GM18907 (cell line): ENCODE data around the gene INO80E.

Source experiments
- ATAC-seq: cut with Tn5 transposase; IDR thresholded peaks from one replicate; pipeline ENCODE4 v1.9.1; 2021; ENCODE audit warnings: mild to moderate bottlenecking, moderate library complexity; ENCODE audit not compliant: unreplicated experiment

INO80E gene

DNA sequence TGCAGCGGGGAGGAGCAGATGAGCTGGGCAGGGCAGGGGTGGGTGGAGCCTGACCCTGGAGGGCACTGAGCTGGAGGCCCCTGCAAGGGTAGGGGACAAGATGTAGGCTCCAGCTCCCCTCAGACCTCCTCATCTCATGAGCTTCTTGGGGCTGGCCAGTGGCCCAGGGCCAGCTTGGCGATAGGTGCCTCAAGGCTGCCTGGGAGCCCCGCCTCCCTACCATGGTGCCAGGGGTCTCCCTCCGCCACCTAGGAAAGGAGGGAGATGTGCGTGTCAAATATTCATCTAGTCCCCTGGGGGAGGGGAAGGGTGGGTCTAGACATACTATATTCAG is 4.5 kb upstream of the INO80E start:
- no peak for ATAC-seq

GRCh38 chr16:29992344-29992967 is 3.6 kb upstream of the INO80E start:
- ATAC-seq: no peak

DNA sequence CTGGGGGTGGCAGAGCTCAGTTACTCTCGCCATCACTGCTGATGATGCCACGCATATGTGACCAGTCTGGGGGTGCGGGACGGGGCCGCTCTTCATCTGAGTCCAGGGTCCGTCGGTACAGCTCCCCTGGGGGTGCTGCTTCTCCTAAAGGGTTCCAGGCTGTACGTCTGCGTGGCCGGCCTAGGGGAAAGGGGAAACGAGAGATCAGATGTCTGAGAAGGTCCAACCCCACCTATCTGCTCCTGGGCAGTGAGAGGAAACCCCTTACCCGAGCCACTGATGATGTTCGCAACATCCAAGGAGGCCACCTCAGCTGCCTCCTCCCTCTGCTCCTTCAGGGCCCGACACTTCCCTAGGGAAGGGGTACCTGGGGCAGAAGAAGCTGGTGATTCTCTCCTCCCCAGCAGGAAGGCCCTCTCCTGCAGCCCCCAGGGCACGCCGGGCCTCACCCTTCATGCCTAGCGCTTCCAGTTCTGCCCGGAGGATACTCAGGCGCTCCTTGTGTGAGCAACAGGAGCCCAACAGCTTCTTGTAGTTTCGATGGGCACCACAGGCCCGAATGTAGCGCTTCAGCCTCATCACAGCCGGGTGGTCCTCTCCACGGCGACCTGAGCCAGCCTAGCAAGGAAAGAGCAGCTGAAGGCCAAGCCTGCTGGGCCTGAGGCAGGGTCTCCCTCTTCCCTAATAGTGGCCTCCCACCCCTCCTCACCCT is 2.7 kb upstream of the INO80E start:
- no peak for ATAC-seq

- ATAC-seq: no peak
Measured at GRCh38 chr16:29993903-29994599, 2.0 kb upstream of the INO80E start.

- ATAC-seq: peak; percentile 25
Measured at GRCh38 chr16:29994600-29995323, 1.3 kb upstream of the INO80E start.

DNA sequence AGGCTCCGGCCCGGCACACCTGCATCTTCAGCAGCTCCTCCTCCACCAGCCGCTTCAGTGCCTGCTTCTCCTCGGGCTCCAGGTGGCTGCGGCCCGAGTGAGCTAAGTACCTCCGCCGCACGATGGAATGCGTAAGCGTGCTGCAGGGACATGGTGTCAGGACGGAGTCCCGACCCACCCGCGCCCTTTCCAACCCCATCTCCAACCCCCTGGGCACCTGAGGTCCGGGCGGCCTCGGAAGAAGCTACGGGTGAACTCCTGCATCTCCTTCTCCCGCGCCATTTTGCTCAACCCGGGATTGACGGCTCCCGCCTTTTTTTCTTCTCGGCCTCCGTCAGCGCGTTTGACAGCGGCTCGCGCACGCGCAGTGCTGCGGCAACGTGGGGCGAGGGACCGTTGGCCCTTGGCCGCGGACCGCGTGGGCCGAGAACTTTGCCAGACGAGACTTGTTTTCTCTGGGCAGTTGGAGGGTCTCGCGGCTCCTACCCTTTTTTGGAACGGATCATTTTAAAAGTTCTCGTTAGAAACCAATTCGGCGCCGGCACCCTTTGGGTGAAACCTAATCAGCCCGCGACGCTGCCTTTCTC is 624 bp upstream of the INO80E start, which contains the start of gene HIRIP3:
Gene HIRIP3, minus strand, starts transcription at position 294 of the 587 bp plus-strand sequence. Its CDS starts 12 bp downstream, at position 282.
- ATAC-seq: peak; percentile 53

GRCh38 chr16:29996766-29997250 is 767 bp downstream of the INO80E start:
- no peak for ATAC-seq

DNA sequence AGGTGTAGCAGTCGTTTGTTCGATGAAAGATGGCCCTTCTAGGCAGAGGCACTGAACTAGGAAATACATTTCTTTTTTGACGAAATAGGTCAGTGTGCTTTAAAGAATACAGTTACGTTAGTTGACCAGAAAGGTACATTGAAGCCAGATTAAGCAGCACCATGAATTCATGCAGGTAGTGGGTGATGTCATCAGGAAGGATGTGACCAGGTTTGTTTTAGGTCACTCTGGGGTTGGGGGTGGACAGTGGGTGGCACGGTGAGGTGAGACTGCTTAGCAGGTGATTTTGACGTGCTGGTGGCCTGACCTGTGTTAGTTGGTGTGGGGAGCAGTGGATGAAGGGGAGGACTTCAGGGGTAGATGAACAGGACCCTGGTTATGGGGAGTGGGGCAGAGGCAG is 3.6 kb downstream of the INO80E start:
- ATAC-seq: no peak

DNA sequence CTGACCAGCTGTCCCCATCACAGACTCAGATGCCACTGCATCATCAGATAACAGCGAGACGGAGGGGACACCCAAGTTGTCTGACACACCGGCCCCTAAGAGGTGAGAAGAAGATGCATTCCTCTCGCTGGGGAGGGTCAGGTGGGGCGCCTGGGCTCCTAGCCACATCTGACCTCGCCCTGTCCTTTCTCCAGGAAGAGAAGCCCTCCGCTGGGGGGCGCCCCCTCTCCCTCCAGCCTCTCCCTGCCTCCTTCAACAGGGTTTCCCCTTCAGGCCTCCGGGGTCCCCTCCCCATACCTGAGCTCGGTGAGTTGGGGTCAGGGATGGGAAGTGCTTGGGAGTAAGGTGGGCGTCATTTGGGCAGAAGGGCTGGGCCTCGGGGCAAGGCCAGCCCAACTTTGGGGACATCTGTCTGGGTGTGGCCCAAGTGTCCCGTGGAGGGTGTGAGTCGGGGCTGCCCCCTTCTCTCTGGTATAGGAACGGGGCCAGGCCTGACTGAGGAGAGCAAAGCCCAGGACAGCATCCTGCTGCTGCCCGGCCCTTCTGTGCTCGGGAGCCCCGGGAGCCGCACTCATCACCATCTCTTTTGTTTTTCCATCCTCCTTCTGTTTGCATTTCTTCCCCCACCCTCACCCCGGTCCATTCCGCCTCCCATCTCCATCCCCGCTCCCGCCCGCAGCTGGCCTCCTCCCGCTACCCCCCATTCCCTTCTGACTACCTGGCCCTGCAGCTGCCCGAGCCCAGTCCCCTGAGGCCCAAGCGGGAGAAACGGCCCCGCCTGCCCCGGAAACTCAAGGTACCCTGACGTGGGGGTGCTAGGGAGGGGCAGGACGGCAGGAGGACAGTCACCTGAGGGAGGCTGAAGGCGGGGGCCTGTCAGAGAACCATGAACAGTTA is 4.9 kb downstream of the INO80E start:
- no peak for ATAC-seq

- ATAC-seq: no peak
Measured at GRCh38 chr16:30002614-30003346, 6.7 kb downstream of the INO80E start.

DNA sequence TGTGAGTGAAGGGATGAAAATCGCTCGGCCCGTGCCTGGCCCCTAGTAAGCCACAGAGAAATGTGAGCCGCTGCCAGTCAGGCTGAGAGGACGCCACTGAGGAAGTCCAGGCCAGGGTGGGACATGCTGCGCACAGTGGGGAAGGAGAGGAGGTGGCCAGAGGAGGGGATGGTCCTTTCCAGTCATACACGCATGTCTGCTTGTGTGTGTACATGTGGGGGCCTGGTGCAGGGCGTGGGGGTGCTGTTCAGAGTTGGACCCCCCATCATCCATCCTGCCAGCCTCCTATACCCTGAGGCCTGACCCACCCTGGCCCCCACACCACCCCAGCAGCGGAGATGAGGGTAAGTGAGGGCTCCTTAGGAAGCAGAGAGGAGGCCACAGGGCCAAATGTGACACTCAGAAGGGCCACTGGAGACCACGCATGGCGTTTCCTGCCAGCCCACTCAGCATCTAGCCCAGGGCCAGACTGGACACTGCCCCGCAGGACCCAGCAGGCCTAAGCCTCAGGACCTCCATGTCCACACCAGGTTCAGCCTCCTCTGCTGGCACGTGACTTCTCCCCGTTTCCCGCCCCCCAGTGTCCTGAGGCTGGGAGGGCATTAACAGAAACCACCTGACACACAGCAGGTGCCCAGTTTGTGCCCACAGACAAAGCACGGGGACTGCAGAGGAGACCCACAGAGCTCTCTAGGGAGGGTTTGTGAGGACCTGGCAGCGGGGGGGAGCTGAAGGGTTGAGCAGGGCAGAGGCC is 7.8 kb downstream of the INO80E start:
- no peak for ATAC-seq

DNA sequence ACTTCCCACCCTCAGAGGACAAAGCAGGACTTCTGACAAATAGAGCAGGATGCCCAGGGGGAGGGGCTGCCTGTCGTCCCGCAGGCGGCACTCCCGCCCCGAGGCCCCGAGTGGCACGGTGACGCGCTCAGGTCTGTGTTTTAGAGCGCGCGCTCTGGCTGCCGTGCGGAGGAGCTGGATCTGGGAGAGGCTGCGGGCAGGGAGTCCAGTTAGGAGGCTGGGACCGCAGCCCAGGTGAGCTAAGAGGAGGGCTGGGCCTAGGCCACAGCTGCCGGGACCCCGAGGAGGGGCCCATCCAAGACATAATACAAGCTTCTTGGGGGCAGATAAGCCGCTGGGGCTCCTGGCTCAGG is 8.4 kb downstream of the INO80E start:
- no peak for ATAC-seq

GRCh38 chr16:30004811-30005242 is 8.8 kb downstream of the INO80E start:
- ATAC-seq: no peak

GRCh38 chr16:30005341-30006094 is 9.5 kb downstream of the INO80E start:
- ATAC-seq: no peak

DNA sequence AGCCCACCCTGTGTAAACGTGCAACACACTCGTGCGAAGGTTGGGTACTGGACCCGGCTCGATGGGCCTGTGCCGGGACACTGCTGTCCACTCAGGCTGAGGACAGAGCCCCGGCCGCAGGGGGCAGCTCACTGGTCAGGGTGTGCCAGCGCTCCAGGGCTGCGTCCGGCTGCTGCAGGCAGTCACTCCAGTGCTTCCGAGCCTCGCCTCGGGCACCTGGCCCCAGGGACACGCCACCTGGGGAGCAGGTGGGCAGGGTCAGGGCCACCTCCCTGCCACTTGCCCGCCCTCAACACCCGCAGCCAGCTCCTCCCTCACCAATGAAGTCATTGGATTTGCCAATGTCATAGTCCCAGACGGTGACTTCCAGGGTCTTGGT is 10.0 kb downstream of the INO80E start:
- ATAC-seq: no peak

GRCh38 chr16:30006659-30007377 is 10.8 kb downstream of the INO80E start:
- ATAC-seq: no peak

DNA sequence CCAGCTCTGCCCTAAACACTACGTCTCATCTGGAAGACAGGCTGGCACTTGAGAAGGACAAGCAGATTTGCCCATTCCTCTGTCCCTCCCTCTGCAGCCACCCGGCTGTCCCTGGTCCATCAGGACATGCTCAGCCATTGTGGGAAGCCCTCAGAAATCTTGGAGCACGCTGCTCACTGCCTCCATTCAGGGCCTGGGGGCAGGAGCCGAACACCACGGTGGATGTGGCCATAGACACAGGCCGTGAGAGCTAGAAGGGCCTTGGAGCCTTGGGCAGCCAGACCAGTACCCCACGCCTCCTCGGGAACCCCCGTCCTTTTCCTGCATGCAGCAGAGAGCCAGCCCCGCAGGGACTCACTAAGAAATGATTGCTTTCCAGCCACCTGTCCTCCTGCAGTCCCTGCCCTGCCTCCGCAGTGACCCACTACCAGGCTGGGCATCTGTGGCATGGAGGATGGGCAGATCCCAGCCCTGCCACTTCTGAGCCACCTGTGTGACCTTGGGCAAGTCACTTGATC is 11.4 kb downstream of the INO80E start:
- ATAC-seq: no peak
